Uterus (tissue), 2 donors: Measurements from ENCODE around the gene S100A16.

ENCODE experiments used
- POLR2A ChIP-seq, 2 donors: fragments of 450-650 bp; IDR thresholded peaks; one replicate each; pipeline ENCODE4 v1.6.1; 2016; ENCODE audit warnings: antibody characterized with exemption in 2 of 2, mild to moderate bottlenecking in 1 of 2, moderate library complexity in 1 of 2
- TF ChIP-seq, protein P1 (sequence below), 4 experiments: fragments of 200-600 bp in 2 of 4; fragments of 450-650 bp in 2 of 4; sonication (generic) in 2 of 4; IDR thresholded peaks; one replicate each; pipeline ENCODE4 v1.5.1; 2016 to 2019; ENCODE audit warnings: antibody characterized with exemption in 4 of 4, mild to moderate bottlenecking in 2 of 4, moderate library complexity in 1 of 4

- TF ChIP-seq, protein P1, sequence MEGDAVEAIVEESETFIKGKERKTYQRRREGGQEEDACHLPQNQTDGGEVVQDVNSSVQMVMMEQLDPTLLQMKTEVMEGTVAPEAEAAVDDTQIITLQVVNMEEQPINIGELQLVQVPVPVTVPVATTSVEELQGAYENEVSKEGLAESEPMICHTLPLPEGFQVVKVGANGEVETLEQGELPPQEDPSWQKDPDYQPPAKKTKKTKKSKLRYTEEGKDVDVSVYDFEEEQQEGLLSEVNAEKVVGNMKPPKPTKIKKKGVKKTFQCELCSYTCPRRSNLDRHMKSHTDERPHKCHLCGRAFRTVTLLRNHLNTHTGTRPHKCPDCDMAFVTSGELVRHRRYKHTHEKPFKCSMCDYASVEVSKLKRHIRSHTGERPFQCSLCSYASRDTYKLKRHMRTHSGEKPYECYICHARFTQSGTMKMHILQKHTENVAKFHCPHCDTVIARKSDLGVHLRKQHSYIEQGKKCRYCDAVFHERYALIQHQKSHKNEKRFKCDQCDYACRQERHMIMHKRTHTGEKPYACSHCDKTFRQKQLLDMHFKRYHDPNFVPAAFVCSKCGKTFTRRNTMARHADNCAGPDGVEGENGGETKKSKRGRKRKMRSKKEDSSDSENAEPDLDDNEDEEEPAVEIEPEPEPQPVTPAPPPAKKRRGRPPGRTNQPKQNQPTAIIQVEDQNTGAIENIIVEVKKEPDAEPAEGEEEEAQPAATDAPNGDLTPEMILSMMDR (IDR thresholded peaks at IDR 0.05): no peak
- no peak for TF ChIP-seq POLR2A (IDR thresholded peaks at IDR 0.05)
Observed at GRCh38 chr1:153633161-153633753, 20.3 kb upstream of the S100A16 start.
